ENCODE measurements around the gene COX6A2. TPM values are rescaled to one million over a fixed set of nuclear protein-coding genes. Genes with fewer than 3 reads are reported as not detected.
"Not testable (repeated sequence)": the region's sequence is repeated elsewhere in the genome, so short reads cannot be mapped to it uniquely, and the experiment has no call there.

COX6A2 gene
- total RNA-seq, 1 donor from 2014 or later = not detected

DNA sequence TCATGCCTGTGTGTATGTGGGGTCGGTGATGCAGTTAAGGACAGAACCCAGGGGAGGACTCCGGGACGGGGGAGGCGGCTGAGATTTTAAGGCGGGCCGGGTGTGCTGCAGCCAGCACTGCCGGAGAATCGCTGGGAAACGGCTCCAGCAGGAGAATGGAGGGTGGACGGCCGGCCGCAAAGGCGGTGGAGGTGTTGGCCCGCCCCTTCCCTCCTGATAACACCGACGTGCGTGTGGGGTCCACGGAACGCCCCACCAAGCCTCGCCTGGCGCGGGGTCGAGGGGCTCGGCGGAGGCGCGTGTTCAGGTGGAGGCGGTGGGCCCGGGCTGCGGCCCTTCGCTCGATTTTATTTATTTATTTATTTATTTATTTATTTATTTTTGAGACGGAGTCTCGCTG lies 13.8 kb upstream of the COX6A2 start:
- Mint-ChIP-seq H3K27me3 (ENCODE audit: unreplicated experiment) (peaks cover 4% of the 10 kb centered on the region), H3K27ac (ENCODE audit: unreplicated experiment) (peak overlapping the region; percentile 61), H3K4me3 (ENCODE audit: unreplicated experiment) (peak overlapping the region; percentile 89), H3K4me1 (ENCODE audit: unreplicated experiment) (peaks cover 7% of the 10 kb centered on the region), H3K36me3 (ENCODE audit: low read depth, unreplicated experiment) (no peaks in the 10 kb centered on the region), H3K9me3 (ENCODE audit: unreplicated experiment) (no peaks in the 10 kb centered on the region)
- no peak for DNase-seq (ENCODE audit: low spot score)
- TF ChIP-seq, protein P1, sequence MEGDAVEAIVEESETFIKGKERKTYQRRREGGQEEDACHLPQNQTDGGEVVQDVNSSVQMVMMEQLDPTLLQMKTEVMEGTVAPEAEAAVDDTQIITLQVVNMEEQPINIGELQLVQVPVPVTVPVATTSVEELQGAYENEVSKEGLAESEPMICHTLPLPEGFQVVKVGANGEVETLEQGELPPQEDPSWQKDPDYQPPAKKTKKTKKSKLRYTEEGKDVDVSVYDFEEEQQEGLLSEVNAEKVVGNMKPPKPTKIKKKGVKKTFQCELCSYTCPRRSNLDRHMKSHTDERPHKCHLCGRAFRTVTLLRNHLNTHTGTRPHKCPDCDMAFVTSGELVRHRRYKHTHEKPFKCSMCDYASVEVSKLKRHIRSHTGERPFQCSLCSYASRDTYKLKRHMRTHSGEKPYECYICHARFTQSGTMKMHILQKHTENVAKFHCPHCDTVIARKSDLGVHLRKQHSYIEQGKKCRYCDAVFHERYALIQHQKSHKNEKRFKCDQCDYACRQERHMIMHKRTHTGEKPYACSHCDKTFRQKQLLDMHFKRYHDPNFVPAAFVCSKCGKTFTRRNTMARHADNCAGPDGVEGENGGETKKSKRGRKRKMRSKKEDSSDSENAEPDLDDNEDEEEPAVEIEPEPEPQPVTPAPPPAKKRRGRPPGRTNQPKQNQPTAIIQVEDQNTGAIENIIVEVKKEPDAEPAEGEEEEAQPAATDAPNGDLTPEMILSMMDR (IDR thresholded peaks at IDR 0.05; ENCODE audit: unreplicated experiment) = no peak

DNA sequence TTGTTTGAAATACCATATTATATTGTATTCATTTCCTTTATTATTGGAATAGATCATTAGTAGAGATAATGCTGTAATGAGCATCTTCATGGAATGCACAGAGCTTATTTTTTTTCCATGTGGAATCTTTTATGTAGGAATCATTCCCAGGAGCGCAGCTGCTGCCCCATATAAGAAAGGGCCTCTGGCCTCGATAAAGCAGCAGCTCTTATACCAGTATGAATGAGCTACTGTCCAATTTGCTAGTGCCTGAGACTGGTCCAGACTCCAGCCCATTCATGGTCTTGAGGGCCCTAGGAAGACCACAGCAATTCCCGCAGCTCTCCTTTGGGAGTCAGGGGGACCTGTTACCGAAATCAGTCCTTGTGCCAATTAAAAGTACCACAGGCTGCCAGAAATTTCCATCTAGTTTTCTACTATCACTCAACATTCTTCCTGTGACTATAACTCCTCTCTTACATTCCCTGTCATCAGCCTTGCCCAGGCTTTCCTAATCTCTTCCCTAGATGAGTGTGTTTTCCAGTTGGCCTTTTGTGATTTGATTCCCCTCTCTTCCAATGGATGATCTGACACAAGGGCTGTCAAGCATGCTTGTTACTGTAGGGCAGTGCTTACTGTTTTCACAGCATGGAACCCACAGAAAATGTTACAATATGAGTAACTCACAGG lies 12.5 kb upstream of the COX6A2 start:
- Mint-ChIP-seq H3K9me3 (ENCODE audit: unreplicated experiment) (no peaks in the 10 kb centered on the region), H3K36me3 (ENCODE audit: low read depth, unreplicated experiment) (no peaks in the 10 kb centered on the region)
- DNase-seq (ENCODE audit: low spot score) = no peak

GRCh38 chr16:31439519-31439918 lies 11.4 kb upstream of the COX6A2 start:
- H3K36me3 Mint-ChIP-seq (ENCODE audit: low read depth, unreplicated experiment) = no peaks in the 10 kb centered on the region
- no peaks in the 10 kb centered on the region for H3K9me3 Mint-ChIP-seq (ENCODE audit: unreplicated experiment)
- no peak overlapping the region for H3K27ac Mint-ChIP-seq (ENCODE audit: unreplicated experiment)
- TF ChIP-seq, protein P1 (IDR thresholded peaks at IDR 0.05; ENCODE audit: unreplicated experiment) = no peak
- H3K4me1 Mint-ChIP-seq (ENCODE audit: unreplicated experiment) = peaks cover 7% of the 10 kb centered on the region
- H3K27me3 Mint-ChIP-seq (ENCODE audit: unreplicated experiment) = peaks cover 2% of the 10 kb centered on the region
- no peak for DNase-seq (ENCODE audit: low spot score)
- no peak overlapping the region for H3K4me3 Mint-ChIP-seq (ENCODE audit: unreplicated experiment)

More for the DNA sequence above, 12.5 kb upstream of the COX6A2 start:
- H3K4me1 Mint-ChIP-seq (ENCODE audit: unreplicated experiment) = peaks cover 7% of the 10 kb centered on the region
- H3K27ac Mint-ChIP-seq (ENCODE audit: unreplicated experiment) = no peak overlapping the region
- peaks cover 2% of the 10 kb centered on the region for H3K27me3 Mint-ChIP-seq (ENCODE audit: unreplicated experiment)
- TF ChIP-seq, protein P1 (IDR thresholded peaks at IDR 0.05; ENCODE audit: unreplicated experiment) = no peak
- no peak overlapping the region for H3K4me3 Mint-ChIP-seq (ENCODE audit: unreplicated experiment)

- not testable (repeated sequence) for H3K4me1 Mint-ChIP-seq (ENCODE audit: unreplicated experiment); H3K4me3 Mint-ChIP-seq (ENCODE audit: unreplicated experiment); H3K27me3 Mint-ChIP-seq (ENCODE audit: unreplicated experiment); H3K36me3 Mint-ChIP-seq (ENCODE audit: low read depth, unreplicated experiment); H3K9me3 Mint-ChIP-seq (ENCODE audit: unreplicated experiment); DNase-seq (ENCODE audit: low spot score); H3K27ac Mint-ChIP-seq (ENCODE audit: unreplicated experiment)
These were observed 10.9 kb upstream of the COX6A2 start for GRCh38 chr16:31439023-31439422.

DNA sequence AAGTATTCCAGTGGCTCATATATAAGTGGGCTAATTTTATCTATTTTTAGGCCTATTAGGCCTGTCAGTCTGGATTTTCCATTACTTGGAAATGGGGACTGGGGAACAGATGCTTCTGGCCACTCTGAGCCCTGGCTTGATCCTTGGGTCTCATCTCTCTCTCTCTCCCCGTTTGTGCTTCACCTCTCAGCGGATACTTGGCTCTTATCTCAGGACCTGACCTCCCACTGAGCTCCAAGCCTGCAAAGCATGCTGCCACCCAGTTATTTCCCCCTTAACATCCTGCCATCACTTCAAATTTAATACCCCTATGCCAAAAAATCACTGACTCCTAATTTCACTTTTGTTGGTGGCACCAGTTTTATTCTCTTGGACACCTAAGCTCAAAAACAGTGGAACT lies 10.3 kb upstream of the COX6A2 start:
- TF ChIP-seq, protein P1 (IDR thresholded peaks at IDR 0.05; ENCODE audit: unreplicated experiment) = no peak
- Mint-ChIP-seq H3K4me3 (ENCODE audit: unreplicated experiment) (no peak overlapping the region), H3K27me3 (ENCODE audit: unreplicated experiment) (peaks cover 2% of the 10 kb centered on the region), H3K36me3 (ENCODE audit: low read depth, unreplicated experiment) (no peaks in the 10 kb centered on the region), H3K9me3 (ENCODE audit: unreplicated experiment) (no peaks in the 10 kb centered on the region), H3K4me1 (ENCODE audit: unreplicated experiment) (peaks cover 7% of the 10 kb centered on the region), H3K27ac (ENCODE audit: unreplicated experiment) (no peak overlapping the region)
- no peak for DNase-seq (ENCODE audit: low spot score)
